HG02885 (cell line): ENCODE measurements around the gene KCTD11.
"Not testable (repeated sequence)": the region's sequence is repeated elsewhere in the genome, so short reads cannot be mapped to it uniquely, and the experiment has no call there.

Source experiments
- ATAC-seq: cut with Tn5 transposase; IDR thresholded peaks from one replicate; pipeline ENCODE4 v1.9.1; 2021; ENCODE audit warnings: mild to moderate bottlenecking; ENCODE audit not compliant: unreplicated experiment, poor library complexity

Gene KCTD11

DNA sequence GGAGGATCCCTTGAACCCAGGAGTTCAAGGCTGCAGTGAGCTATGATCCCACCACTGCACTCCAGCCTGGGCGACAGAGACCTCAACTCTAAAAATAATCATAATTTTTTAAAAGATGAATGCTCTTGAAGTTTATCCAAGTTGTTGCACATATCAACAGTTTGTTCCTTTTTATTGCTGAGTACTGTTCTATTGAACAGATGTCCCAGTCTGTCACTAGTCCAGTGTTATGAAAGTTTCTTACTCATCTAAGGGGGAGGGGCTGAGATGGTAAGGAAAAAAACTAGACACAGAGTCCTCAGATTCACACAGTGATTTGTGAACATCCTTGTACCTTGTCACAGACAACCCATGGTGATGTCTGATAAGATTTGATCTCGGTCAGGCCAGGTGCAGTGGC lies 11.8 kb upstream of the KCTD11 start:
- no peak for ATAC-seq

GRCh38 chr17:7341842-7342241 lies 10.1 kb upstream of the KCTD11 start:
- ATAC-seq: no peak

DNA sequence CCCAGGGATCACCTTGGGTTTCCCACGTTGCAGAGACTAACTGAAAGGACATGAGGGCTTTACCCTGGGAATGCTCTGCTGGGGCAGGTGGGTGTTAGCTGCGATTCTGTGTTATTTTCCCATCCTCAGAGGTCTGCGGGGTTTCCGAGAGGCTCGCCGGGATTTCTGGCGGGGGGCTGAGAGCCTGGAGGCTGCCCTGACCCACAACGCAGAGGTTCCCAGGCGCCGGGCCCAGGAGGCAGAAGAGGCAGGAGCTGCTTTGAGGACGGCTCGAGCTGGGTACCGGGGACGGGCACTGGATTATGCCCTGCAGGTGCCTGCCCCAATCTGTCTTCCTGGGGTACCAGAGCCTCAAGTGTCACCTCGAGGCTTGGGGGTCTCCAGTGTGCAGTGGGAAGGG lies 8.7 kb upstream of the KCTD11 start:
- no peak for ATAC-seq

GRCh38 chr17:7346761-7347614 lies 5.0 kb upstream of the KCTD11 start:
- no peak for ATAC-seq

DNA sequence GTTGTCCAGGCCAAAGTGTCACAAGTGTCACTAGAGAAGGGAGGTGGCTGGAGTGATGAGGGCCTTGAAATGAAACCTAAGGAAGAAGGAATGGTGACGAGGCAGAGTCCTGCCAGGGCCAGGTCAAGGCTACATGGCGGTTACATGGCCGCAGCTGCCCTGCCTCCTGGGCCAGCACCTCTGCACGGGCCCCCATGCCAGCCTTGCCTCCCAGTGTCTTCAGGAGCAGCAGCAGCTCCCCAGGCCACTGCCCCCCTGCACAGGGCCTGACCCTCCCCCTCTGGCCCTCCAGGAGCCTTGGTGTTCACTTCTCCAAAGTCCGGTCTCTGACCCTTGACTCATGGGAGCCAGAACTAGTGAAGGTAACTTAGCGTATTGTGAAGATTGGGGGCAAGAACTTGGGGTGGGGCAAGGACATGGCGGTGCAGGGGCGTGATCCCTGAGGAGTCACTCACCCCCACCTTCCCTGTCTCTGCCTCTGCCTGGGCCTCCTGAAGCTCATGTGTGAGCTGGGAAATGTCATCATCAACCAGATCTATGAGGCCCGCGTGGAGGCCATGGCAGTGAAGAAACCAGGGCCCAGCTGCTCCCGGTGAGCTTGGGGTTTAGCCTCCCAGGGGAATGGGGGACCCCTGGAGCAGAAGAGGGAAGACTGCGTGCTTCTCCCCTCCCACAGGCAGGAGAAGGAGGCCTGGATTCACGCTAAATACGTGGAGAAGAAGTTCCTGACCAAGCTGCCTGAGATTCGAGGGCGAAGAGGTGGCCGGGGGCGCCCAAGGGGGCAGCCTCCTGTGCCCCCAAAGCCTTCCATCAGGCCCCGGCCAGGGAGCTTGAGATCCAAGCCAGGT lies 4.1 kb upstream of the KCTD11 start:
- ATAC-seq: no peak

GRCh38 chr17:7348478-7349242 lies 3.3 kb upstream of the KCTD11 start:
- ATAC-seq: no peak

GRCh38 chr17:7352503-7352889 lies 534 bp downstream of the KCTD11 start:
- ATAC-seq: no peak

DNA sequence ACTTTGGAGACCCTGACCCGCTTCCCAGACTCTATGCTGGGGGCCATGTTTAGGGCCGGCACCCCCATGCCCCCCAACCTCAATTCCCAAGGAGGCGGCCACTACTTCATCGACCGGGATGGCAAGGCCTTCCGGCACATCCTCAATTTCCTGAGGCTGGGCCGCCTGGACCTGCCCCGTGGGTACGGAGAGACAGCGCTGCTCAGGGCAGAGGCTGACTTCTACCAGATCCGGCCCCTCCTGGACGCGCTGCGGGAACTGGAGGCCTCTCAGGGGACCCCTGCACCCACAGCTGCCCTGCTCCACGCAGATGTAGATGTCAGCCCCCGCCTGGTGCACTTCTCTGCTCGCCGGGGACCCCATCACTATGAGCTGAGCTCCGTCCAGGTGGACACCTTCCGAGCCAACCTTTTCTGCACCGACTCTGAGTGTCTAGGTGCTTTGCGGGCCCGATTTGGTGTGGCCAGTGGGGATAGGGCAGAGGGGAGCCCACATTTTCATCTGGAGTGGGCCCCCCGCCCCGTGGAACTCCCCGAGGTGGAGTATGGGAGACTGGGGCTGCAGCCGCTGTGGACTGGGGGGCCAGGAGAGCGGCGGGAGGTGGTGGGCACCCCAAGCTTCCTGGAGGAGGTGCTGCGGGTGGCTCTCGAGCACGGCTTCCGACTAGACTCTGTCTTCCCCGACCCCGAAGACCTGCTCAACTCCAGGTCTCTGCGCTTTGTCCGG lies 1.1 kb downstream of the KCTD11 start:
- ATAC-seq: no peak

GRCh38 chr17:7354262-7354843 lies 2.4 kb downstream of the KCTD11 start:
- ATAC-seq: no peak

DNA sequence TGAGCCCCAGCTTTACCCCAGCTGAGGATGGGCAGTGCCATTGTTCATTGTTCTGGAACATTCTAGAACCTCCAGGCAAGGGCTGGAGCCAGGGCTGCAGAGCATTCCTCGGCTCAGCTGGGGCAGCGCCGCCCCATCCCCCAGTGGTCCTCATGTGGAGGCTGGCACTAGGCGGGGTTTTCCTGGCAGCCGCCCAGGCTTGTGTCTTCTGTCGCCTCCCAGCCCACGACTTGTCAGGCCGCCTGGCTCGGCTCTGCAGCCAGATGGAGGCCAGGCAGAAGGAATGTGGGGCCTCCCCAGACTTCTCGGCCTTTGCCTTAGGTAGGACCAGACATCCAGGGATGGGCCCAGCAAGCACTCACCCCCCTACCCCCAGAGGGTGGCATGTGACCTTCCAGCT lies 3.1 kb downstream of the KCTD11 start, which contains the start of gene TMEM95:
Gene TMEM95 (plus strand): TSS at position 104 of the 400 bp plus-strand sequence. CDS start 49 bp downstream, at position 153.
- ATAC-seq: no peak

GRCh38 chr17:7355573-7355972 lies 3.6 kb downstream of the KCTD11 start:
- no peak for ATAC-seq

GRCh38 chr17:7356072-7356549 lies 4.1 kb downstream of the KCTD11 start:
- ATAC-seq: peak; percentile 38

- no peak for ATAC-seq
Measured at GRCh38 chr17:7356756-7357155, 4.8 kb downstream of the KCTD11 start.

GRCh38 chr17:7357381-7357780 lies 5.4 kb downstream of the KCTD11 start:
- ATAC-seq: no peak

GRCh38 chr17:7361906-7362305 lies 9.9 kb downstream of the KCTD11 start:
- no peak for ATAC-seq

DNA sequence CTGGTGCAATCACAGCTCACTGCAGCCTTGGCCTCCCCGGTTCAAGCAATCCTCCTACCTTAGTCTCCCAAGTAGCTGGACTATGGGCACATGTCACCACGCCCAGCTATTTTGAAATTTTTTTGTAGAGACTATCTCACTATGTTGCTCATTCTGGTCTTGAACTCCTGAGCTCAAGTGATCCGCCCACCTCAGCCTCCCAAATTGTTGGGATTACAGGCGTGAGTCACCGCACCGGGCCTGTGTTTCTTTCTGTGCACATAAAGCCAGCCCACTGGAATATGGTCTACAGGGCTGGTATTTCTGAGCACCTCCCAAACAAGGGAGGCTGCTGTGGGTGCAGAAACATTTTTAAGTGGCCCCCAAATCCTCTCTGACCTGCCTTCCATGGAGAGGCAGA lies 11.3 kb downstream of the KCTD11 start:
- ATAC-seq: no peak

DNA sequence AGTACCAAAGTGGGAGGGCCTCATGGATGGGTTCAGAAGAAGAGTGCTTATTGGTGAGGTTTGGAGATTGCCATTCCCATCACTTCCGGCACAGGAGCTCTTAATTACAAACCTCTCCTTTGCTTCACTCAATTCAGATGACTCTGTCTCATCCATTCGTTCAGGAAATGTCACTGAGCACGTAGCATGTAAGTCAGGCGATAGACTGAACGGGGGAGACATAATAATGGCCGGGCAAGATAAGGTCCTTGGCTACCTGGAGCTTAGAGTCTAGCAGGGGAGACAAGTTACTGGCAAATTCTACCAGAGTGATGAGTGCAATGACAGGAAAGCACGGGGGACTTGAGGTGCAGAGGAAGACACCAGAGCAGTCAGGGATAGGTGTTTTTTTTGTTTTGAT lies 14.0 kb downstream of the KCTD11 start:
- not testable (repeated sequence) for ATAC-seq

DNA sequence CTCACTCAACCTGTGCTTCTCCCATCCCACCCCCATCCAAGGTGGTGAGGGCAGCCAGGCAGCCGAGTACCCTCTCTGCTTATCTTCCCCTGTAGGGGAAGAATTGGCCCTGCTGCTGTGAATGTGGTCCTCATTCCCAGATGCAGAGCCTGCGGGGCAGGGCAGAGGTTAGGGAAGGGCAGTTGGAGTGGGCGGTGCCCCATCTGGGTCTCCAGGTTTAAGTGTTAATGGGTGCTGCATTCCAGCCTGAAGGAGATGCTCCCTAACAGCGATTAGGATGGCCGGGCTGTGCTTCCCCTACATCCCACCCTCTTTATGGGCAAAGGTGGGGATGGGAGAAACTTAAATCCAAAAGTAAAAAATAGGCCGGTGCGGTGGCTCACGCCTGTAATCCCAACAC lies 15.1 kb downstream of the KCTD11 start:
- ATAC-seq: no peak

GRCh38 chr17:7367918-7368598 lies 16.1 kb downstream of the KCTD11 start:
- no peak for ATAC-seq
